DND-41 (cell line): ENCODE measurements around the gene PRR5.
A peak's percentile ranks its signal among the peaks of the same experiment; 100 is the strongest.

Experiments
- ATAC-seq: fragments of 200-7000 bp; cut with Tn5 transposase; 3 replicates; pipeline ENCODE4 v1.9.1; 2021; ENCODE audit warnings: low read depth; ENCODE audit not compliant: insufficient read depth
- DNase-seq: peaks from one replicate; pipeline ENCODE4 v3.0.0-alpha.2; 2020
- H2AFZ ChIP-seq: 2 replicates; pipeline ENCODE4 v1.6.0; 2012; ENCODE audit warnings: low read depth, low read length
- H3K27ac ChIP-seq: 2 replicates; pipeline ENCODE4 v1.5.1; 2012; ENCODE audit warnings: low read length, inconsistent platforms
- H3K27me3 ChIP-seq: fragments of 200-600 bp; sonication (generic); 2 replicates; pipeline ENCODE4 v1.6.0; 2012; ENCODE audit warnings: low read length, mild to moderate bottlenecking, inconsistent platforms; ENCODE audit not compliant: insufficient read depth, poor library complexity
- H3K36me3 ChIP-seq: 2 replicates; pipeline ENCODE4 v1.5.1; 2012; ENCODE audit warnings: low read length, inconsistent platforms; ENCODE audit not compliant: insufficient read depth
- H3K4me1 ChIP-seq: 2 replicates; pipeline ENCODE4 v1.5.1; 2012; ENCODE audit warnings: mild to moderate bottlenecking, low read length; ENCODE audit not compliant: insufficient read depth
- H3K4me2 ChIP-seq: 2 replicates; pipeline ENCODE4 v1.6.0; 2012; ENCODE audit warnings: mild to moderate bottlenecking, moderate library complexity, low read length, inconsistent platforms; ENCODE audit not compliant: insufficient read depth
- H3K4me3 ChIP-seq, 2 experiments: fragments of 200-600 bp in 1 of 2; shearing (Covaris generic) in 1 of 2; 2 replicates each; pipeline ENCODE4 v1.5.1; 2012 to 2016; ENCODE audit warnings: inconsistent platforms in 2 of 2, low read length in 2 of 2, mild to moderate bottlenecking in 2 of 2, low read depth in 1 of 2, moderate library complexity in 1 of 2
- H3K79me2 ChIP-seq: 2 replicates; pipeline ENCODE4 v1.6.0; 2012; ENCODE audit warnings: low read length, inconsistent platforms; ENCODE audit not compliant: insufficient read depth
- H3K9ac ChIP-seq: 2 replicates; pipeline ENCODE4 v1.6.0; 2012; ENCODE audit warnings: low read depth, mild to moderate bottlenecking, inconsistent platforms, low read length, moderate library complexity
- H3K9me3 ChIP-seq: 2 replicates; pipeline ENCODE4 v1.5.1; 2012; ENCODE audit warnings: low read length, moderate library complexity, mild to moderate bottlenecking, inconsistent platforms; ENCODE audit not compliant: insufficient read depth, severe bottlenecking
- H4K20me1 ChIP-seq: 2 replicates; pipeline ENCODE4 v1.6.0; 2012; ENCODE audit warnings: low read length; ENCODE audit not compliant: insufficient read depth
- EZH2 ChIP-seq: IDR thresholded peaks from 3 replicates; pipeline ENCODE4 v1.6.1; 2012; ENCODE audit warnings: borderline replicate concordance, low read depth, mild to moderate bottlenecking, moderate library complexity, low read length, inconsistent platforms; ENCODE audit not compliant: severe bottlenecking
- TF ChIP-seq, protein P1 (sequence below): IDR thresholded peaks from 2 replicates; pipeline ENCODE4 v1.5.1; 2012; ENCODE audit warnings: borderline replicate concordance, low read length, moderate library complexity, mild to moderate bottlenecking; ENCODE audit not compliant: poor library complexity, severe bottlenecking; ENCODE audit errors: extremely low read depth

The PRR5 gene

DNA sequence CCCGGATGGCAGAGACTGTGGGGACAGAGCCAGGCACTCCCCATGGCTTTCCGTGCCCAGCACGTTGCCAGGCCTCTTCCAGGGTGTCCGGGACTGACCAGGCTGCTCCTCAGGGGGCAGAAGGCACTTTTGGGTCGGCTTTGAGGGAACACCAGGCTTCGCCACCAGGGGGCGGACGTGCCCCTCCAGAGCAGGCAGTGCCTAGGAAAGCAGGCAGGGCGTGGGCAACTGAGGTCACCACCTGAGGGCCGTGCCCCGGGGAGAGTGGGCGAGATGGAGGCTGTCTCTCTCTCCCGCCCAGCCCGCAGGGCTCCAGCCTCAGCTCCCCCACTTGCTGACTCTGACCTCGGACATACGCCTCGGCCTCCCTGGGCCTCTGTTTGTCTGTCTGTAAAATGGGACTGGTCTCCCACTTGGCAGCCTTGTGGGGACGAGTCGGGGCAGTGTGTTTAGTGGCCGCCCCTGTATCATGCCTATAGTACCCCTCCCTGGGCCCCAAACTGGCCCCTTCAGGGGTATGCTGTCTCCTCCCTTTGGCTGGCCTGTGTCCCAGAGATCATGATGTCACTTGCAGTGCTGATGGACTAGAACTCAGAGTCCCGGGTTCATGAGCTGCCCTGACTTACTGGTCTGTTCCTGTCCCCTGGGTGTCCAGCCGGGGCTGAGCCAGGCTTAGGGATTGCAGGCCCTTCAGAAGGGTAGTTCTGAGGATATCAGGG, 4.4 kb upstream of the PRR5 start:
- no peak overlapping the region for H3K4me2 ChIP-seq
- H3K9ac ChIP-seq: no peak overlapping the region
- no peak overlapping the region for H3K4me3 ChIP-seq
- peaks cover 12% of the 10 kb centered on the region; the same call in 1 of the 2 replicates for H4K20me1 ChIP-seq
- no peak overlapping the region for H3K27ac ChIP-seq
- H3K4me1 ChIP-seq: peaks cover 11% of the 10 kb centered on the region
- TF ChIP-seq, protein P1, sequence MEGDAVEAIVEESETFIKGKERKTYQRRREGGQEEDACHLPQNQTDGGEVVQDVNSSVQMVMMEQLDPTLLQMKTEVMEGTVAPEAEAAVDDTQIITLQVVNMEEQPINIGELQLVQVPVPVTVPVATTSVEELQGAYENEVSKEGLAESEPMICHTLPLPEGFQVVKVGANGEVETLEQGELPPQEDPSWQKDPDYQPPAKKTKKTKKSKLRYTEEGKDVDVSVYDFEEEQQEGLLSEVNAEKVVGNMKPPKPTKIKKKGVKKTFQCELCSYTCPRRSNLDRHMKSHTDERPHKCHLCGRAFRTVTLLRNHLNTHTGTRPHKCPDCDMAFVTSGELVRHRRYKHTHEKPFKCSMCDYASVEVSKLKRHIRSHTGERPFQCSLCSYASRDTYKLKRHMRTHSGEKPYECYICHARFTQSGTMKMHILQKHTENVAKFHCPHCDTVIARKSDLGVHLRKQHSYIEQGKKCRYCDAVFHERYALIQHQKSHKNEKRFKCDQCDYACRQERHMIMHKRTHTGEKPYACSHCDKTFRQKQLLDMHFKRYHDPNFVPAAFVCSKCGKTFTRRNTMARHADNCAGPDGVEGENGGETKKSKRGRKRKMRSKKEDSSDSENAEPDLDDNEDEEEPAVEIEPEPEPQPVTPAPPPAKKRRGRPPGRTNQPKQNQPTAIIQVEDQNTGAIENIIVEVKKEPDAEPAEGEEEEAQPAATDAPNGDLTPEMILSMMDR: peak; percentile 94
- no peak for TF ChIP-seq EZH2
- no peaks in the 10 kb centered on the region for H3K36me3 ChIP-seq
- H3K9me3 ChIP-seq: no peaks in the 10 kb centered on the region
- no peaks in the 10 kb centered on the region for H3K79me2 ChIP-seq
- ATAC-seq (peak; percentile 67), DNase-seq (peak; percentile 83)
- H2AFZ ChIP-seq: no peak overlapping the region
- H3K27me3 ChIP-seq: peaks cover 10% of the 10 kb centered on the region

DNA sequence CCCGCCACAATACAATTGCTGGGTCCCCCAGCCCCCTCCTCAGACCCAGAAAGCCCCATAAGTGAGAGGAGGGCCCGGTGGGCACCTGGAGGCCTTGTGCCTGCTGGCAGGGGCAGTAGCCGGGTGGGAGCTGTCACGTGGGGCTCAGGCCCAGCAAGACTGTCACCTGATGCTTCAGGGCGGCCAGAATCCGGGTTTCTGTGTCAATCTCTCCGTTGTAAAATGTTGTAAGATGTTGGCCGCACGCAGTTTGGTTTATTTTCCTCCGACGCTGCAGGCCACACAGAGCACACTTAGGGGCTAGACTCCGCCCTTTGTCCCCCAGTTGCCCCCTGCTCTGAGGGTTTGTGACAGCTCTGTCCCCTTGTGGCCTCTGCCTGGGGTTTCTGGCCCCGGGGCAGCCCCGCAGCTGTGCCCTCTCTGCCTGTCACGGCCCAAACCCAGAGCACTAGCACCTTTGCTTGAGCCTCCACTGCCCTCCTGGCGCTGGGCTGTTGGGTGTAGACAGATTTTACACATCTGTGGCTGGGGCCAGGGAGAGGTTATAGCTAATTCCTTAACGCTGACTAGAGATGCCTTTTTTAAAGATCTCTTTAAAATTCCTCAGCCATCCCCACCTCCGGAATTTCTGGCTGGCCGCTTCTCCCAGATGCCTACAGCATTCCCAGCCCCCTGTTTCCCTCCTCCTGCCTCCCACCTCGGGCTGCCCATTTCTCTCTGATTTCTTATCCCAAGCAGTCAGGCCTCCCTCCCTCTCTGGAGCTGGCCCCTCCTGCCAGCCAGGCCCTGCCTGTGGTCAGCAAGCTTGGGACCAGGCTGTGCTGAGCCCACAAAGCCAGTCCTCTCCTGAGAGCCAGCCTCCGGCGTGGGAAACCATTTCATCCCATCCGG, 3.2 kb upstream of the PRR5 start:
- DNase-seq (no peak), ATAC-seq (no peak)
- no peak overlapping the region for H3K27ac ChIP-seq
- H3K27me3 ChIP-seq: peaks cover 22% of the 10 kb centered on the region
- no peak overlapping the region for H2AFZ ChIP-seq
- no peak for TF ChIP-seq EZH2
- TF ChIP-seq, protein P1: no peak
- H3K4me3 ChIP-seq: no peak overlapping the region
- H3K36me3 ChIP-seq: no peaks in the 10 kb centered on the region
- H4K20me1 ChIP-seq: peaks cover 22% of the 10 kb centered on the region
- no peaks in the 10 kb centered on the region for H3K9me3 ChIP-seq
- H3K4me2 ChIP-seq: no peak overlapping the region
- peaks cover 21% of the 10 kb centered on the region for H3K4me1 ChIP-seq
- H3K79me2 ChIP-seq: no peaks in the 10 kb centered on the region
- no peak overlapping the region for H3K9ac ChIP-seq

DNA sequence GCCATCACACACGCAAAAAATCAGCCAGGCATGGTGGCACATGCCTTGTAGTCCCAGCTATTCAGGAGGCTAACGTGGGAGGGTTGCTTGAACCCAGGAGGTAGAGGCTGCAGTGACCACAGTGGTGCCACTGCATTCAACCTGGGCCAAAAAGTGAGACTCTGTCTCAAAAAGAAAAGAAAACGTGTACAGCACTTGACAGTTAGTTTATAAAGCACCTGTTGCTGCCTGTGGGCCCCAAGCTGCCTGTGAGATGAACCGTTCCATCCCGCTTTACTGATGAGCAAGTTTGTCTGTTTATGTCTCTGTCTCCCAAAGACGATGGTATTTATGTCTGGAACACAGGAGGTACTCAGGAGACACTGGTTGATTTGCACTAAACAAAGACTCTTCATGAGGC, 1.5 kb upstream of the PRR5 start:
- DNase-seq (no peak), ATAC-seq (no peak)
- Histone ChIP-seq H3K9ac (no peak overlapping the region), H2AFZ (no peak overlapping the region), H3K9me3 (no peaks in the 10 kb centered on the region), H3K27ac (no peak overlapping the region), H3K4me1 (peaks cover 21% of the 10 kb centered on the region), H3K36me3 (no peaks in the 10 kb centered on the region), H3K27me3 (peaks cover 27% of the 10 kb centered on the region), H4K20me1 (peaks cover 36% of the 10 kb centered on the region), H3K4me2 (no peak overlapping the region), H3K4me3 (no peak overlapping the region), H3K79me2 (no peaks in the 10 kb centered on the region)
- TF ChIP-seq EZH2: no peak
- TF ChIP-seq, protein P1: no peak
